Mucosa of stomach (tissue), 1 donor: ENCODE data around the gene PRSS27.

ENCODE experiments used
- H3K27me3 ChIP-seq: one replicate; pipeline ENCODE4 v1.7.0; 2013; ENCODE audit warnings: mild to moderate bottlenecking, low read length; ENCODE audit not compliant: control insufficient read depth, insufficient read depth
- H3K36me3 ChIP-seq: one replicate; pipeline ENCODE4 v1.7.0; 2013; ENCODE audit warnings: low read length; ENCODE audit not compliant: control insufficient read depth, insufficient read depth
- H3K4me1 ChIP-seq: one replicate; pipeline ENCODE4 v1.7.0; 2013; ENCODE audit warnings: mild to moderate bottlenecking, low read length; ENCODE audit not compliant: control insufficient read depth, insufficient read depth
- H3K4me3 ChIP-seq: one replicate; pipeline ENCODE4 v1.7.0; 2013; ENCODE audit warnings: low read length
- H3K9ac ChIP-seq: one replicate; pipeline ENCODE4 v1.7.0; 2013; ENCODE audit warnings: mild to moderate bottlenecking, low read length, moderate library complexity
- H3K9me3 ChIP-seq: one replicate; pipeline ENCODE4 v1.7.0; 2013; ENCODE audit warnings: mild to moderate bottlenecking, low read length, moderate library complexity; ENCODE audit not compliant: control insufficient read depth
- donor health status: Pancreatic carcinoma.

PRSS27 gene

GRCh38 chr16:2663553-2664546 is 56.2 kb downstream of the PRSS27 start:
- Histone ChIP-seq H3K9me3 (no peaks in the 10 kb centered on the region), H3K4me1 (peaks cover 8% of the 10 kb centered on the region), H3K36me3 (no peaks in the 10 kb centered on the region), H3K4me3 (no peak overlapping the region), H3K27me3 (no peaks in the 10 kb centered on the region), H3K9ac (no peak overlapping the region)
